ENCODE results near the gene COBL.

COBL gene

GRCh38 chr7:51034521-51035264, 281.9 kb downstream of the COBL start:
- FAIRE-seq: no peak
- DNase-seq (ENCODE audit: insufficient read length, low spot score): no peak

GRCh38 chr7:51033727-51034520, 282.7 kb downstream of the COBL start:
- no peak for DNase-seq (ENCODE audit: insufficient read length, low spot score)
- no peak for FAIRE-seq

- DNase-seq (ENCODE audit: insufficient read length, low spot score) (no peak), FAIRE-seq (no peak)
Measured at GRCh38 chr7:51031791-51032515, 284.7 kb downstream of the COBL start.

- DNase-seq (ENCODE audit: insufficient read length, low spot score): no peak
- FAIRE-seq: no peak
Measured at GRCh38 chr7:51031216-51031615, 285.4 kb downstream of the COBL start.

GRCh38 chr7:51029701-51030191, 286.9 kb downstream of the COBL start:
- FAIRE-seq (no peak), DNase-seq (ENCODE audit: insufficient read length, low spot score) (peak; percentile 14)

- DNase-seq (ENCODE audit: insufficient read length, low spot score) (no peak), FAIRE-seq (no peak)
Measured at GRCh38 chr7:51029131-51029530, 287.5 kb downstream of the COBL start.

GRCh38 chr7:51027935-51028830, 288.4 kb downstream of the COBL start:
- FAIRE-seq (no peak), DNase-seq (ENCODE audit: insufficient read length, low spot score) (no peak)

GRCh38 chr7:51027106-51027934, 289.3 kb downstream of the COBL start:
- FAIRE-seq: no peak

GRCh38 chr7:51026341-51026740, 290.3 kb downstream of the COBL start:
- no peak for DNase-seq (ENCODE audit: insufficient read length, low spot score)
- no peak for FAIRE-seq

More at GRCh38 chr7:51027106-51027934, 289.3 kb downstream of the COBL start:
- no peak for DNase-seq (ENCODE audit: insufficient read length, low spot score)

- FAIRE-seq (no peak), DNase-seq (ENCODE audit: insufficient read length, low spot score) (no peak)
Measured at GRCh38 chr7:51025668-51026067, 290.9 kb downstream of the COBL start.

- DNase-seq (ENCODE audit: insufficient read length, low spot score) (no peak), FAIRE-seq (no peak)
Measured at GRCh38 chr7:51024867-51025266, 291.7 kb downstream of the COBL start.

GRCh38 chr7:51023547-51023946, 293.1 kb downstream of the COBL start:
- DNase-seq (ENCODE audit: insufficient read length, low spot score) (no peak), FAIRE-seq (no peak)

- no peak for DNase-seq (ENCODE audit: insufficient read length, low spot score)
- FAIRE-seq: no peak
Measured at GRCh38 chr7:51022821-51023220, 293.8 kb downstream of the COBL start.

- FAIRE-seq: no peak
- DNase-seq (ENCODE audit: insufficient read length, low spot score): no peak
Measured at GRCh38 chr7:51021906-51022570, 294.6 kb downstream of the COBL start.

GRCh38 chr7:51020944-51021343, 295.7 kb downstream of the COBL start:
- FAIRE-seq (no peak), DNase-seq (ENCODE audit: insufficient read length, low spot score) (no peak)

- FAIRE-seq: no peak
- DNase-seq (ENCODE audit: insufficient read length, low spot score): no peak
Measured at GRCh38 chr7:51019891-51020870, 296.4 kb downstream of the COBL start.

- no peak for DNase-seq (ENCODE audit: insufficient read length, low spot score)
- FAIRE-seq: no peak
Measured at GRCh38 chr7:51019191-51019844, 297.3 kb downstream of the COBL start.

All from HTR-8/SVneo (cell line).